ENCODE results near the gene CTNNA1. TPM values are rescaled to one million over a fixed set of nuclear protein-coding genes. Genes with fewer than 3 reads are reported as not detected.
A peak's percentile ranks its signal among the peaks of the same experiment; 100 is the strongest.

CTNNA1 gene
- total RNA-seq, 6 experiments from 2014 or later, result 101 to 192 (median 123) TPM

DNA sequence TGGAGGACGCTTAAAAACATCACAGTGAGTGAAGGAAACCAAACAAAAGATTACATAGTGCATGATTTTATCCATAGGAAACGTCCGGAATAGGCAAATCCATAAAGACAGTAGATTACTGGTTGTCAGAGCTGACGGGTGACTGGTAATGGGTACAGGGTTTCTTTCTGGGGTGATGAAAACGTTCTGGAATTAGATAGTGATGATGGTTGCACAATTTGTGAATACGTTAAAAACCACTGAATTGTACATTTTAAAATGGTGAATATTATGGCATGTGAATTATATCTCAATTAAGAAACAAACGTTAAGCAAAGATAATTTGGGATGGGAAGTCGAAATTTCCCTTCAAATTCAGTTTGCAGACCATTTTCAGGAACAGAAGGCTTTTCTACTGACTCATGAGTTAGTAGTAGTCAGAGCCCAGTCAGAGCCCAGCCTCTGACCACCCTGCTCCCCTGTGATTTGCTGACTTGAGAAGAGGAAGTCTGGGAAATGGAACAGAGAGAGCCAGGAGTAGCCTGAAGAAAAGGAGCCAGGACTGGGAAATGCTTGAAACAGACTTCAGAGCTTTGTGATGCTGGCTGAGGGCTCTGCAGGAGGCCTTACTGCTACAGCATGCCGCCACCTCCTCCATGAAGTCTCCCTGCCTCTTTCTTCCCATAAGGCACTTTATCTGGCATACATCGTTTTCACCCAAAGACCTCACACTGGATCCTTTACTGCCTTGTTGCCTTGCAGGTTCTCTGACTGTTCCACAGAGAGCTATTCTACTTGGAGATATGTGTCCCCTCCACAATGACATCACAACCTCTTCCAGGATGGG is 46.4 kb upstream of the CTNNA1 start:
- ATAC-seq, result peak; percentile 41 to 73 (median 68)
- H3K27ac ChIP-seq, result no peak overlapping the region
- no peaks in the 10 kb centered on the region for H3K9me3 ChIP-seq
- 56% methylated on average over 10 of the region's 10 CpGs for WGBS (ENCODE audit: insufficient coverage, low coverage, low lambda C conversion rate, missing lambda C conversion rate)
- H3K27me3 ChIP-seq, result no peaks in the 10 kb centered on the region
- H3K4me3 ChIP-seq, result no peak overlapping the region
- intact Hi-C loops (cut with DNase I), result no loop called here
- H3K4me1 ChIP-seq, result peaks cover 0 to 7% (median 0%) of the 10 kb centered on the region in 4 donors
- no peak for DNase-seq
- no peaks in the 10 kb centered on the region for H3K36me3 ChIP-seq
- TF ChIP-seq CTCF (IDR thresholded peaks at IDR 0.05) (no peak), POLR2A (IDR thresholded peaks at IDR 0.05) (no peak)

- H3K4me3 ChIP-seq, result no peak overlapping the region
- 80% methylated on average over 5 of the region's 6 CpGs for WGBS (ENCODE audit: insufficient coverage, low coverage, low lambda C conversion rate, missing lambda C conversion rate)
- H3K4me1 ChIP-seq, result peaks cover 0 to 9% (median 0%) of the 10 kb centered on the region in 4 donors
- ATAC-seq (no peak), DNase-seq (no peak)
- H3K27me3 ChIP-seq, result no peaks in the 10 kb centered on the region
- H3K27ac ChIP-seq, result no peak overlapping the region
- TF ChIP-seq CTCF (IDR thresholded peaks at IDR 0.05) (no peak), POLR2A (IDR thresholded peaks at IDR 0.05) (no peak)
- intact Hi-C loops (cut with DNase I), result no loop called here
- H3K36me3 ChIP-seq, result no peaks in the 10 kb centered on the region
- no peaks in the 10 kb centered on the region for H3K9me3 ChIP-seq
Observed at GRCh38 chr5:138708791-138709190, 44.4 kb upstream of the CTNNA1 start.

DNA sequence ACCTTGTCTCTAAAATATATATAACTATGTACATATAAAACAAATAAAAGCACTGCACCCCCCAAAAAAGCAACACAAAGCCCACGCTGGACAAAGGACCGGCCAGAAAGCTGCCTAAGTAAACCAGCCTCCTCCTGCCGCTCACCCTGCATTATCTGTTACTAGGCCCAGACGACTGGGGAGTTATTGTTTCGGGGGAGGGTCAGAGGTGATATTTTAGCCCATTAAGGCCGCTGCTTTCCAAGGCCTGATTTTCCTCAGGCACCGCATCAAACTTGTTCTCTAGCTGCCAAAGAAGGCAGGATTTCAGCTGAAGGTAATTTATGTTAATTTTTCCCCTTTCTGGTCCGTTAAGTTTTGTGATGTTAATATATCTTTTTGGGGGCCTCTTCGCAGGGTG is 44.0 kb upstream of the CTNNA1 start:
- TF ChIP-seq CTCF (IDR thresholded peaks at IDR 0.05) (no peak), POLR2A (IDR thresholded peaks at IDR 0.05) (no peak)
- H3K27me3 ChIP-seq, result no peaks in the 10 kb centered on the region
- DNase-seq (no peak), ATAC-seq (no peak)
- peaks cover 0 to 9% (median 0%) of the 10 kb centered on the region in 4 donors for H3K4me1 ChIP-seq
- WGBS (ENCODE audit: insufficient coverage, low coverage, low lambda C conversion rate, missing lambda C conversion rate), result 60% methylated on average over 5 of the region's 9 CpGs
- H3K27ac ChIP-seq, result no peak overlapping the region
- intact Hi-C loops (cut with DNase I), result no loop called here
- no peaks in the 10 kb centered on the region for H3K9me3 ChIP-seq
- H3K4me3 ChIP-seq, result no peak overlapping the region
- H3K36me3 ChIP-seq, result no peaks in the 10 kb centered on the region

DNA sequence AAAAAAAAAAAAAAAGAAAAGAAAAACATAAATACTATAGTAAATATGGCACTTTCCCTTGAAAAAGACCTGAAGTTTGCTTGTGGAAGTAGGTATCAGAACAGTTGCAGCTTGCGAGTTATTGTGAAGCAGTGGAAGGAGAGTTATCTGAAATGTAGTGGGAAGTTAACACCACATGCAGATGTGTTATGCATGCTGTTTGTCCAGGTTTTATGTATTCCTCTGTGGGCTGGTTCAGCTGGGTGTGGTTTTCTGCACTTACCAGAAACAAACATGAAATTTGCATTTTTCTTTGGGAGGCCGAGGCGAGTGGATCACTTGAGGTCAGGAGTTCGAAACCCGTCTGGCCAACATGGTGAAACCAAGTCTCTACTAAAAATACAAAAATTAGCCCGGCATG is 42.1 kb upstream of the CTNNA1 start:
- Histone ChIP-seq H3K4me1 (peaks cover 0 to 9% (median 0%) of the 10 kb centered on the region in 4 donors), H3K9me3 (no peaks in the 10 kb centered on the region), H3K4me3 (no peak overlapping the region), H3K27me3 (no peaks in the 10 kb centered on the region), H3K27ac (no peak overlapping the region), H3K36me3 (no peaks in the 10 kb centered on the region)
- ATAC-seq, result no peak
- no peak for TF ChIP-seq CTCF (IDR thresholded peaks at IDR 0.05)
- no peak for TF ChIP-seq POLR2A (IDR thresholded peaks at IDR 0.05)
- intact Hi-C loops (cut with DNase I), result no loop called here
- DNase-seq, result no peak
- 98% methylated on average over 6 of the region's 6 CpGs for WGBS (ENCODE audit: insufficient coverage, low coverage, low lambda C conversion rate, missing lambda C conversion rate)

Data from right lobe of liver (tissue), 6 donors.